GM21737 (cell line): ENCODE measurements around the gene SBSN.
"Not testable (repeated sequence)": the region's sequence is repeated elsewhere in the genome, so short reads cannot be mapped to it uniquely, and the experiment has no call there.

Source experiments
- ATAC-seq: cut with Tn5 transposase; IDR thresholded peaks from one replicate; pipeline ENCODE4 v1.9.1; 2021; ENCODE audit warnings: mild to moderate bottlenecking, moderate library complexity; ENCODE audit not compliant: unreplicated experiment

Gene SBSN

DNA sequence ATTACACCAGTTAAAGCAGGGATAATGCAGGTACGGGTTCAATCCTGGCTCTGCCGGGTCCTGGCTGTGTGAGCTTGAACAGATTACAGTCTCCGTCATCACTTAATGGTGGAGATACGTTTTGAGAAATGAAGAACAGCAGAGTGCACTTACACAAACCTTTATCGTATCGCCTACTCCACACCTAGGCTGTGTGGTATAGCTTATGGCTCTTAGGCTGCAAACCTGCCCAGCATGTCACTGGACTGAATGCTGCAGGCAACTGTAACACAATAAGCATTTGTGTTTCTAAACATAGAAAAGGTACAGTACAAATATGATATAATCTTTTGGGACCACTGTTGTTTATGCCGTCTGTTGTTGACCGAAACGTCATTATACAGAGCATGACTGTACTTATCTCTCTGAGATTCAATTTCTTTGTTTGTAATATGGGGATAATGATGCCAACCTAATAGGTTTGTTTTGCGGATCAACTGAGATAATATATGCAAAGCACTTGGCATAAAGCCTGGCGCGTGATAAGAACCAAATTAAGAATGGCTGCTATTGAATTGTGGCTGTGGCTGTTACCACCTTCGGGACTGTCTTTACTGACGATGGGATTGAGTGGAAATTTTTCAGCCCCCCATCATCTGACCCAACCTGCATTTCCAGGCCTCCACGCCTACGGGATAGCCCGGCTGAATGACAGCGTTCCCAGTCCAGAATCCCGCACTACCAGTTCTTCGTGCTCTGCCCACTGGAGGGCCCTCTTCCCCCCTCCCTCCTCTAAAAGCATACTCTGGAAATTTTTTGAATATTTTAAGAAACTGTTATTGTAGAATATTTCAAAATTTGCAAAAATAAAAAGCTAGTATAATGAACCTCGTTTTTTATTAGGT lies 49.1 kb downstream of the SBSN start:
- ATAC-seq: no peak

GRCh38 chr19:35476149-35476548 lies 52.0 kb downstream of the SBSN start:
- ATAC-seq: no peak

DNA sequence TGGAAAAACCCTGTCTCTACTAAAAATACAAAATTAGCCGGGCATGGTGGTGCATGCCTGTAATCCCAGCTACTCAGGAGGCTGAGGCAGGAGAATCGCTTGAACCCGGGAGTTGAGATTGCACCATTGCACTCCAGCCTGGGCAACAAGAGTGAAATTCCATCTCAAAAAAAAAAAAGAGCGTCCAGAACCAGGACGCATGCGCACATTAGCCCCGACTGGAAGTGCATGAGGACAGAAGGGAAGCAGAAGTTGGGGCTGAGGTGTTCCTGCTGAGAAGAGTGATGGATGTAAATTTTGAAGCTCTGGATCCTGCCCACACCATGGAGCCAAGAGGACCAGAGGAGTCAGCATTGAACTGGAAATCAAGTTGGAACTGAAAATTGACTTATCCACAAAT lies 53.5 kb downstream of the SBSN start:
- not testable (repeated sequence) for ATAC-seq

DNA sequence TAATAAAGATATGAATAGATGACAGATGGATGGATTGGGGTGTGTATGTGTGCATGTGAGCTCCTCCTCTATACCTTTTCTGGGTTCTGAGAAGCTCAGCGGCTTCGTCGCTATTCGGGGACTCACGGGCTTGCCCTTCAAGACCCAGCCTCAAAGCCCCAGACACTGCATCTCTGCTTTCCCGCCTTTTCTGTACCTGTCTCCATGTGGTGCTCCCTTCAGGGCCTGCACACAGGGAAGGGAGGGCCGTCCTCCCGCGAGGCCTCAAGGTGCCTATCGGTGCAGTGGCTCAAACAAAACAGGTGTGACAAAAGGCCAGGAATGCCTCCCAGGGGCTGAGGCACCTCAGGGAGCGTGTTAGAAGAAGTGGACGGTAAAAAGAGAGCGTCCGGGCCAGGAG lies 54.0 kb downstream of the SBSN start:
- ATAC-seq: no peak
